Inflammatory macrophage treated with lipopolysaccharide for 4 hours (primary cell): Measurements from ENCODE around the gene HS3ST3B1.

Experiments
- DNase-seq: peaks from one replicate; pipeline ENCODE4 v3.0.0-alpha.2; 2020

Gene HS3ST3B1

DNA sequence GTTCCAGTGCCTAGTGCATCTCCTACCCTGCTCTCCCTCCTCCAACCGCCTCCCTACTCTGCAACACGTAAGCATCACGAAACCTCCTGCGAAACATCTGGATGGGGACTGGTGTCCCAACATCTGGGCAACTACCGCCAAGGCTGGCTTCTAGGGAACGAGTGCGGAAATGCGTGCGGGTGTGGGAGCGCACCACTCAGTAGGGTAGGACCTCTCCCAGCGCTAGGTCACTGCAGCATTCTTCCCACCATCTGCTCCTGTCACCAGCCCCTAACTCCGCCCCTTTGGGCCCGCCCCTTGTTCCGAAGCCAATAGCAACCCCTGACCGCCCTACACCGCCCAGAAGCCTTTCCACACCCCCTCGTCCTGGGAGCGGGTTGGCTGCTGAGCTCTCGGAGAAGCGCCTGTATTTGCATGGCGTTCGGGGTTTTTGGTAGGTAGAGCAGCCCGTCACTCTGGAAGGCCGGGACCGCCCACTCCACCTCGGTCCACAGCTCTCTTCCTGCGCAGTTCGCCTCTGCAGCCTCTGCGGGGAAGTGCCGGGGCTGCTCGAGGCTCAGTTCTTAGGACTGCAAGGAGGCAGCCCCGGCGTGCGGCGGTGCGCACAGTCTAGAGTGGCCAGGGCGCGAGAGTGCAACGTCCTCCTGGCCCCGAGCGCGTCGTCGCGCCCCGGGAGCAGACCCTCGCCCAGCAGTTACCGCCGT, at the start of gene HS3ST3B1:
TSS of gene HS3ST3B1 (plus strand) at position 507 of the 704 bp plus-strand sequence. CDS start 438 bp downstream, outside the sequence.
- peak; percentile 100 for DNase-seq

DNA sequence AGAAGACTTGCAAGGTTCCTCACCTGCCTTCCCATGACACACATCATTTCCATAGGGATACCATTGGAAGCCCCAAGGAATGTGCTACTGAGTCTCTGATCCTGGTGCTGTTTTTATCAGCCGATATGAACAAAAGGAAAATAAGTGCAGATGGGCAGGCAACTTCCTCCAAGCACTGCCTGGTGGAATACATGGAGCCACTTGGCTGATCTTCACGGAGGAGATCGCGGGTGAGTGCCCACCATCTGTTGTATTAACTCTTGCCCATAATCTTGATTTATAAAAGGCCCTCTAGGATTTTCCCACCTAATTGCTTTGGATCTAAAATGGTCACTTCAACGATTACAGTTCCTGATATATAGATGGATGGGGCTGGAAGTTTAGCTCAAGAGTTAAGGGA, 39.5 kb upstream of the HS3ST3B1 start:
- no peak for DNase-seq

DNA sequence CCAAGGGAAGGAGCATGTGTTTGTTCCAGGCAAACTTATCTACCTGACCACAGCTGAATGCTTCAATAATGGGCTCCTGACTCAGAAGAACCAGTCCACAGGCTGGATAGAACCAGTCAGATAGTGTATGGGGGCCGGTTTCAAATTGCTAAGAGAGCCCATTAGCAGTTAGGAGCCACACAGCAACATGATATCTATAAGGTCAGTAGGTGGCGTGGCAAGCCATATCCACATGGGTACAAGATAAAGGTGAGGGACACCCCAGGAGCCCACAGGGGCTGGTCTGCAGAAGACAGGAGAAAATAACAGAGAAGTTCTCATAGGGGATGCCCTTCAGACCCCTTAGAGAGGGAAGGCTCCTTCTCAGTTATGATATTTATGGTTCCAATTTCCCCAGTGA, 32.6 kb upstream of the HS3ST3B1 start:
- DNase-seq: no peak

GRCh38 chr17:14269473-14269872, 31.4 kb upstream of the HS3ST3B1 start:
- no peak for DNase-seq

- no peak for DNase-seq
These were observed 30.4 kb upstream of the HS3ST3B1 start for GRCh38 chr17:14270508-14270907.

- no peak for DNase-seq
These were observed 24.2 kb upstream of the HS3ST3B1 start for GRCh38 chr17:14276535-14277250.

GRCh38 chr17:14281530-14281929, 19.4 kb upstream of the HS3ST3B1 start:
- no peak for DNase-seq

GRCh38 chr17:14282726-14283125, 18.2 kb upstream of the HS3ST3B1 start:
- no peak for DNase-seq

DNA sequence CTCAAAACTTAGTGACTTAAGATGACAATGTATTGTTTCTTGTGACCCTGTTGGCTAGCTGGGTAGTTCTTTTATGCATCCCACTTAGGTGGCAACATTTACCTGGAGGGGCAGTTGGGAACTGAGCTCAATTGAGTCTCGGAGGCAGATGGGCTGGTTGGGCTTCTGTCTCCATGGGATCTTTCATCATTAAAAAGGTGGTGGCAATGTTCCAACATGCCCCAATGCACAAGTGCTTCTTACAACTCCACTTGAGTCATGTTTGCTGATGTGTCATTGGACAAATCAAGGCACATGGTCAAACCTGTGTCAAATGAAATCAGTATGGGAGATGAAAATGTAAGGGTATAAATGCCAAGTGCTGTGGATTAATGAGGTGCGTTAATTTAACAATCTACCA, 11.7 kb upstream of the HS3ST3B1 start:
- DNase-seq: no peak

DNA sequence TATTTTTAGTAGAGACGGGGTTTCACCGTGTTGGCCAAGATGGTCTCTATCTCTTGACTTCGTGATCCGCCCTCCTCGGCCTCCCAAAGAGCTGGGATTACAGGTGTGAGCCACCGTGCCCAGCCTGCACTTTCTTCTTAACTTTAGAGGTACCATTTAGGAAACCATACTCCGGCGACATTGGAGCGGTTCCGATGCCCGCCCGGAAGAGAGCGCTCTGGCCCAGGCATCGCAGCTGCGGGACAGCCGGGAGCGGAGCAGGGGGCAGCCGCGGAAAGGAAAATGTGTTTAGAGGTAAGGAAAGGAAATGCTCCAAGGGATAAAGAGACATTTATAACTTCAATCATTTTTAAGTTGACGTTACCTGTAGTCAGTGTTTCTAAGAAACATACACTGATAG, 6.0 kb upstream of the HS3ST3B1 start:
- DNase-seq: no peak

- DNase-seq: no peak
These were observed 5.2 kb upstream of the HS3ST3B1 start for GRCh38 chr17:14295676-14296075.

GRCh38 chr17:14296166-14296910, 4.5 kb upstream of the HS3ST3B1 start:
- no peak for DNase-seq

DNA sequence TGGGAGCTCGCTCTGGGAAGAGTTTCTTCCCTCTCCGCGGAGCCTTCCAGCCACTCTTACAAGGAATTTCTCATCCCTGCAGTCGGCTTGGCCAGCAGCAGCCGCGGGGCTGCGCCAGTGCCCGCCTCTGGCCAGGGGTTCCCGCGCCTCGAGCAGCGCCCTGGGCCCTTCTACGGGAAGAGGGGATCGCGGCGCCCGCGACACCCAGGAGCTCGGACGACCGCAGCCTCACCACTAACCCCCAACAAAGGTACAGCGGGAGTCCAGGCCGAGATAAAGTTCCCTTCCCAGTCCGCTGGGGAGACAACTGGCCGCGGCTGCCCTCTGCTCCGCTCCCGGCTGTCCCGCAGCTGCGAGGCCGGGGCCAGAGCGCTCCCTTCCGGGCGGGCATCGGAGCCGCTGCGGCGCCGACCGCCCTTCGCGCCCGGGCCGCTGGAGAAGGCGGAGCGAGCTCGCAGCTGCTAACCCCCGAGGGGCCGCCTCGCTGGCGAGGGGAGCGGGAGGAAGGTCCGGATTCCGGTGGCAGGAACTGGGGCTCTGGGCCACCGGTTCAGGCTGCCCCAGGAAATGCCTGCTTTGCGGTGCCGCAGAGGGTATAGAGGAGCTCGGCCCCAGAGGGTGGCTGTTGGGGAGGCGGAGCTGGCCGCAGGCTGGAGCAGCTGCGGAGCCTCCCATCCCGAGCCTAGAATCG, 3.6 kb upstream of the HS3ST3B1 start:
- peak; percentile 47 for DNase-seq

- DNase-seq: no peak
These were observed 2.5 kb upstream of the HS3ST3B1 start for GRCh38 chr17:14298221-14298946.

GRCh38 chr17:14298947-14299279, 2.0 kb upstream of the HS3ST3B1 start:
- no peak for DNase-seq

GRCh38 chr17:14299280-14300141, 1.4 kb upstream of the HS3ST3B1 start:
- DNase-seq: peak; percentile 47

DNA sequence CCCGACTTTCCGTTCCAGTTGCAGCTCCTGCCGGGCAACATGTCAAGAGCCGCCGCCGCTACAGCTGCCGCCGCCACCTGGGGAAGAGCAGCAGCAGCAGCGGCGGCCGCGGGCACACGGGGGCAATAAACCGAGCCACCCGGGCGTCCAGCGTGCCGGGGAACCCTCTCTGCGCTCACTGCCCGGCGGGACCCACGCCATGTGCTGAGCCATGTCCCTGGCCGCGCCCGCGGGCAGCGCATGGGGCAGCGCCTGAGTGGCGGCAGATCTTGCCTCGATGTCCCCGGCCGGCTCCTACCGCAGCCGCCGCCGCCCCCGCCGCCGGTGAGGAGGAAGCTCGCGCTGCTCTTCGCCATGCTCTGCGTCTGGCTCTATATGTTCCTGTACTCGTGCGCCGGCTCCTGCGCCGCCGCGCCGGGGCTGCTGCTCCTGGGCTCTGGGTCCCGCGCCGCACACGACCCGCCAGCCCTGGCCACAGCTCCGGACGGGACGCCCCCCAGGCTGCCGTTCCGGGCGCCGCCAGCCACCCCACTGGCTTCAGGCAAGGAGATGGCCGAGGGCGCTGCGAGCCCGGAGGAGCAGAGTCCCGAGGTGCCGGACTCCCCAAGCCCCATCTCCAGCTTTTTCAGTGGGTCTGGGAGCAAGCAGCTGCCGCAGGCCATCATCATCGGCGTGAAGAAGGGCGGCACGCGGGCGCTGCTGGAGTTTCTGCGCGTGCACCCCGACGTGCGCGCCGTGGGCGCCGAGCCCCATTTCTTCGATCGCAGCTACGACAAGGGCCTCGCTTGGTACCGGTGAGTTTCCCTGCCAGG, 604 bp downstream of the HS3ST3B1 start:
- DNase-seq: no peak

DNA sequence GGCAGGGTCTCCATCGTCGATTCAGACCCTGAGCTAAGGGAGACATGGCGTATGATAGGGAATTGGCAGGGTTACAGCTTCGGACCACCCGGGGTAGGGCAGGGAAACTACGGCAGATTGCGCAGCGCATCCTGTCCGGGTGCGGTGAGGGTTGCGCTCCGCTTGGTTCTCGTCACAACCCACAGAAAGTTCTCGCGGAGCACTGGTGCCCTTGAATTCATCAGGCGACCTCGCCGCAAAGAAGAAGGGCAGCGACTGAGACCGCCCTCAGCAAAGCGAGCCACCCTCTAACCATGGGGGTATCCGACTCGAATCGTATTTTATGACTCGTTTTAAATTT, 1.2 kb downstream of the HS3ST3B1 start:
- DNase-seq: peak; percentile 74

DNA sequence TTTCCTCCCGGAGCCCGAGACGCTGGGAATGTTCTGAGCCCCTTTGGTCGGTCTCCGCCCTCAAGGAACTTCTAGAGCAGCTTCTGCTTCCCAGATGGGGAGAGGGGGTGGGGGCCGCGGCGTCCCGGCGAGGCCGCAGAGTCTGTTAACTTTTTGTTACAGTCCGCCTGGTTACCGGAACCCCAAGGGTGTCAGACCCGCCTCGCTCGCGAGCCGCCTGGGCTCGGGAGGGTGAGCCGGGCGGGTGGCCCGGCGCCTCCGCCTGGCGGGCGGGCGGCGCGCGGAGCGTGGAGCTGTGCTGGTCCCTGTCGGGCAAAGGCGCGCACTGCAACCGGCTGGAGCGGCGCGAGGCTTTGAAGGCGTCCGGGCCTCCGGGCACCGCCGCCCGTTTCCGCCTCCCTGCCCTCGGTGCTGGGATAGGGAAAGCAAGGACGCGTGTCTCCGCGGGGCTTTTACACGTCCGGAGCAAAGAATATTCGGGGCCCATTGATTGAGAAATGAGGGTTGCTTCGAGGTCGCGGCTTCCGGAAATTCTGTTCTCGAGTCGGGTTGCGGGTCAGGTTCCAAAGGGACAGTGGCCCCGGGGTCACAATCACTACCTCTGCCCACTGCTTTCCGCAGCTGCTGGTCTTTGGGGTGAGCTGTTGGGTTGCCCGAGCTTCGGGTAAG, 1.7 kb downstream of the HS3ST3B1 start:
- peak; percentile 81 for DNase-seq
